OCI-LY3 (cell line): ENCODE data around the gene ITSN2.
A peak's percentile ranks its signal among the peaks of the same experiment; 100 is the strongest.

Experiments
- H2AFZ ChIP-seq: fragments of 200-600, 300-600 bp; shearing (Covaris generic); 2 replicates; pipeline ENCODE4 v1.6.0; 2014; ENCODE audit warnings: antibody characterized with exemption, low read depth, low read length
- H3K27ac ChIP-seq: fragments of 200-600, 300-600 bp; sonication (generic); 2 replicates; pipeline ENCODE4 v1.5.1; 2014; ENCODE audit warnings: mild to moderate bottlenecking, low read length, moderate library complexity, mixed read lengths
- H3K27me3 ChIP-seq: fragments of 200-600, 300-600 bp; sonication (generic); 2 replicates; pipeline ENCODE4 v1.6.1; 2014; ENCODE audit warnings: low read depth, low read length, mixed read lengths
- H3K36me3 ChIP-seq: fragments of 200-600, 300-600 bp; sonication (generic); replicated peaks from 2 replicates; pipeline ENCODE3; 2014; ENCODE audit warnings: low read depth, low read length, mixed read lengths
- H3K4me1 ChIP-seq: fragments of 300-600, 200-600 bp; sonication (generic); 2 replicates; pipeline ENCODE4 v1.6.1; 2014; ENCODE audit warnings: low read length, mixed read lengths
- H3K4me2 ChIP-seq: fragments of 200-600, 300-600 bp; sonication (generic); 2 replicates; pipeline ENCODE4 v1.6.1; 2014; ENCODE audit warnings: low read length, mixed read lengths
- H3K4me3 ChIP-seq: fragments of 300-600, 200-600 bp; sonication (generic); 2 replicates; pipeline ENCODE4 v1.5.1; 2014; ENCODE audit warnings: antibody characterized with exemption, mild to moderate bottlenecking, low read length, moderate library complexity
- H3K79me2 ChIP-seq: fragments of 300-600, 200-600 bp; shearing (Covaris generic); 2 replicates; pipeline ENCODE4 v1.6.1; 2014; ENCODE audit warnings: mild to moderate bottlenecking, low read length, mixed read lengths
- H3K9ac ChIP-seq: fragments of 300-600, 200-600 bp; shearing (Covaris generic); 2 replicates; pipeline ENCODE4 v1.6.0; 2014; ENCODE audit warnings: mild to moderate bottlenecking, low read length, moderate library complexity
- H3K9me3 ChIP-seq: fragments of 200-600, 300-600 bp; shearing (Covaris generic); 2 replicates; pipeline ENCODE4 v1.6.1; 2014; ENCODE audit warnings: low read length, mixed read lengths; ENCODE audit not compliant: insufficient read depth
- H4K20me1 ChIP-seq: fragments of 200-600, 300-600 bp; sonication (generic); 2 replicates; pipeline ENCODE4 v1.6.1; 2016; ENCODE audit warnings: low read length, mixed read lengths; ENCODE audit not compliant: insufficient read depth
- EZH2phosphoT487 ChIP-seq: fragments of 200-600 bp; shearing (Covaris generic); IDR thresholded peaks from 2 replicates; pipeline ENCODE4 v1.6.1; 2018; ENCODE audit warnings: antibody characterized with exemption, mixed run types, low read depth
- TF ChIP-seq, protein P1 (sequence below): fragments of 200-600, 300-600 bp; sonication (generic); IDR thresholded peaks from 2 replicates; pipeline ENCODE4 v1.5.1; 2014; ENCODE audit warnings: antibody characterized with exemption, low read length, low read depth

ITSN2 gene

GRCh38 chr2:24183366-24184069, 176.8 kb downstream of the ITSN2 start:
- no peak overlapping the region for H2AFZ ChIP-seq
- no peaks in the 10 kb centered on the region for H3K27me3 ChIP-seq
- H3K4me2 ChIP-seq = no peak overlapping the region
- H3K27ac ChIP-seq = no peak overlapping the region
- H3K9me3 ChIP-seq = no peaks in the 10 kb centered on the region
- no peak for TF ChIP-seq EZH2phosphoT487
- TF ChIP-seq, protein P1, sequence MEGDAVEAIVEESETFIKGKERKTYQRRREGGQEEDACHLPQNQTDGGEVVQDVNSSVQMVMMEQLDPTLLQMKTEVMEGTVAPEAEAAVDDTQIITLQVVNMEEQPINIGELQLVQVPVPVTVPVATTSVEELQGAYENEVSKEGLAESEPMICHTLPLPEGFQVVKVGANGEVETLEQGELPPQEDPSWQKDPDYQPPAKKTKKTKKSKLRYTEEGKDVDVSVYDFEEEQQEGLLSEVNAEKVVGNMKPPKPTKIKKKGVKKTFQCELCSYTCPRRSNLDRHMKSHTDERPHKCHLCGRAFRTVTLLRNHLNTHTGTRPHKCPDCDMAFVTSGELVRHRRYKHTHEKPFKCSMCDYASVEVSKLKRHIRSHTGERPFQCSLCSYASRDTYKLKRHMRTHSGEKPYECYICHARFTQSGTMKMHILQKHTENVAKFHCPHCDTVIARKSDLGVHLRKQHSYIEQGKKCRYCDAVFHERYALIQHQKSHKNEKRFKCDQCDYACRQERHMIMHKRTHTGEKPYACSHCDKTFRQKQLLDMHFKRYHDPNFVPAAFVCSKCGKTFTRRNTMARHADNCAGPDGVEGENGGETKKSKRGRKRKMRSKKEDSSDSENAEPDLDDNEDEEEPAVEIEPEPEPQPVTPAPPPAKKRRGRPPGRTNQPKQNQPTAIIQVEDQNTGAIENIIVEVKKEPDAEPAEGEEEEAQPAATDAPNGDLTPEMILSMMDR = no peak
- no peaks in the 10 kb centered on the region for H4K20me1 ChIP-seq
- H3K9ac ChIP-seq = no peak overlapping the region
- no peak overlapping the region for H3K4me3 ChIP-seq
- H3K36me3 ChIP-seq = no peaks in the 10 kb centered on the region
- H3K79me2 ChIP-seq = no peaks in the 10 kb centered on the region
- H3K4me1 ChIP-seq = no peaks in the 10 kb centered on the region

GRCh38 chr2:24182507-24182906, 177.8 kb downstream of the ITSN2 start:
- H3K4me2 ChIP-seq = no peak overlapping the region
- H3K9me3 ChIP-seq = no peaks in the 10 kb centered on the region
- no peaks in the 10 kb centered on the region for H3K4me1 ChIP-seq
- no peaks in the 10 kb centered on the region for H3K27me3 ChIP-seq
- H3K9ac ChIP-seq = no peak overlapping the region
- no peak overlapping the region for H3K27ac ChIP-seq
- no peaks in the 10 kb centered on the region for H3K79me2 ChIP-seq
- no peak for TF ChIP-seq EZH2phosphoT487
- TF ChIP-seq, protein P1 = no peak
- H2AFZ ChIP-seq = no peak overlapping the region
- H4K20me1 ChIP-seq = no peaks in the 10 kb centered on the region
- H3K36me3 ChIP-seq = no peaks in the 10 kb centered on the region
- H3K4me3 ChIP-seq = no peak overlapping the region

DNA sequence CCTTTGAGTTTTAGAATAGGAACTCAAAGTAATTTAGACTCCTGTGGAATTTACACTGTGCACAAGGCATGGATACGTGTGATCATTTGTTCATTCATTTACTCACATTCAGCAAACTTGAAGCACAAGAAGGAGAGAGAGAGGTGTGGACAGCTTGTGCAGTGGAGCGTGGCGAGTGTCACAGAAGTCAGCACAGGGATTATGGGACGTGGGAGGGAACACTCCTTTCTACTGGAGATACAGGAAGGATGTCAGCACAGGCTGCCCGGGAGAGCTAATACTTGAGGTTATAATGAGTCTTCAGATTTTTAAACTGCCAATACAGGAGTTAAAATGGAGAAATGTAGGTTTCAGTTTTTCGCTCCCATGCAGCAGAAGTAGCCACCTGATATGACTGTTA, 178.5 kb downstream of the ITSN2 start:
- H3K4me3 ChIP-seq = no peak overlapping the region
- no peak overlapping the region for H3K9ac ChIP-seq
- H3K4me2 ChIP-seq = 0 out of 2 replicates have a peak overlapping the region, but pooled peaks have one; percentile 5
- no peaks in the 10 kb centered on the region for H4K20me1 ChIP-seq
- H3K36me3 ChIP-seq = no peaks in the 10 kb centered on the region
- no peaks in the 10 kb centered on the region for H3K79me2 ChIP-seq
- no peak overlapping the region for H2AFZ ChIP-seq
- no peak overlapping the region for H3K27ac ChIP-seq
- no peaks in the 10 kb centered on the region for H3K27me3 ChIP-seq
- H3K4me1 ChIP-seq = no peaks in the 10 kb centered on the region
- H3K9me3 ChIP-seq = no peaks in the 10 kb centered on the region
- TF ChIP-seq, protein P1 = no peak

GRCh38 chr2:24179683-24180082, 180.7 kb downstream of the ITSN2 start:
- no peak overlapping the region for H2AFZ ChIP-seq
- no peaks in the 10 kb centered on the region for H3K9me3 ChIP-seq
- H3K36me3 ChIP-seq = no peaks in the 10 kb centered on the region
- no peak overlapping the region for H3K4me3 ChIP-seq
- no peaks in the 10 kb centered on the region for H4K20me1 ChIP-seq
- no peaks in the 10 kb centered on the region for H3K27me3 ChIP-seq
- H3K4me1 ChIP-seq = no peaks in the 10 kb centered on the region
- H3K4me2 ChIP-seq = no peak overlapping the region
- no peak for TF ChIP-seq EZH2phosphoT487
- TF ChIP-seq, protein P1 = no peak
- H3K79me2 ChIP-seq = no peaks in the 10 kb centered on the region
- no peak overlapping the region for H3K9ac ChIP-seq
- no peak overlapping the region for H3K27ac ChIP-seq
